ENCODE results near the gene PLGRKT.
"Not testable (repeated sequence)": the region's sequence is repeated elsewhere in the genome, so short reads cannot be mapped to it uniquely, and the experiment has no call there.

PLGRKT gene

DNA sequence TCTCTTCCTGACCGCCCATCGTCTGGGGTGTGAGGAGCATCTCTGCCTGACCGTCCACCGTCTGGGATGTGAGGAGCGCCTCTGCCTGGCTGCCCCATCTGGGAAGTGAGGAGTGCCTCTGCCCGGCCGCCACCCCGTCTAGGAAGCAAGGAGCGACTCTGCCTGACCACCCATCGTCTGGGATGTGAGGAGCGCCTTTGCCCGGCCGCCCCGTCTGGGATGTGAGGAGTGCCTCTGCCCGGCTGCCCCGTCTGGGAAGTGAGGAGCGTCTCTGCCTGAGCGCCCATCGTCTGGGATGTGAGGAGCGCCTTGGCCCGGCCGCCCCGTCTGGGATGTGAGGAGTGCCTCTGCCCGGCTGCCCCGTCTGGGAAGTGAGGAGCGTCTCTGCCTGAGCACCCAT, 4.4 kb downstream of the PLGRKT start:
- H3K27me3 Mint-ChIP-seq; H3K27ac Mint-ChIP-seq; H3K4me3 Mint-ChIP-seq; intact Hi-C loops (cut with micrococcal nuclease): not testable (repeated sequence)
- Mint-ChIP-seq H3K36me3 (ENCODE audit: low read depth) (peaks cover 89% of the 10 kb centered on the region), H3K4me1 (ENCODE audit: low read depth) (peaks cover 22% of the 10 kb centered on the region), H3K9me3 (peaks cover 15% of the 10 kb centered on the region)

DNA sequence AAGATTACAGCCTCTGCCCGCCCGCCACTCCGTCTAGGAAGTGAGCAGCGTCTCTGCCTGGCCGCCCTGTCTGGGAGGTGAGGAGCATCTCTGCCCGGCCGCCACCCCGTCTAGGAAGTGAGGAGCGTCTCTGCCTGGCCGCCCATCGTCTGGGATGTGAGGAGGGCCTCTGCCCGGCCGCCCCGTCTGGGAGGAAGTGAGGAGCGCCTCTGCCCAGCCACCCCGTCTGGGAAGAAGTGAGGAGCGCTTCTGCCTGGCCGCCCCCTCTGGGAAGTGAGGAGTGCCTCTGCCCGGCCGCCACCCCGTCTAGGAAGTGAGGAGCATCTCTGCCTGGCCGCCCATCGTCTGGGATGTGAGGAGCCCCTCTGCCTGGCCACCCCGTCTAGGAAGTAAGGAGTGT, 4.8 kb downstream of the PLGRKT start:
- peaks cover 89% of the 10 kb centered on the region for H3K36me3 Mint-ChIP-seq (ENCODE audit: low read depth)
- intact Hi-C loops (cut with micrococcal nuclease); H3K27ac Mint-ChIP-seq; H3K27me3 Mint-ChIP-seq; H3K4me3 Mint-ChIP-seq: not testable (repeated sequence)
- peaks cover 15% of the 10 kb centered on the region for H3K9me3 Mint-ChIP-seq
- peaks cover 22% of the 10 kb centered on the region for H3K4me1 Mint-ChIP-seq (ENCODE audit: low read depth)

DNA sequence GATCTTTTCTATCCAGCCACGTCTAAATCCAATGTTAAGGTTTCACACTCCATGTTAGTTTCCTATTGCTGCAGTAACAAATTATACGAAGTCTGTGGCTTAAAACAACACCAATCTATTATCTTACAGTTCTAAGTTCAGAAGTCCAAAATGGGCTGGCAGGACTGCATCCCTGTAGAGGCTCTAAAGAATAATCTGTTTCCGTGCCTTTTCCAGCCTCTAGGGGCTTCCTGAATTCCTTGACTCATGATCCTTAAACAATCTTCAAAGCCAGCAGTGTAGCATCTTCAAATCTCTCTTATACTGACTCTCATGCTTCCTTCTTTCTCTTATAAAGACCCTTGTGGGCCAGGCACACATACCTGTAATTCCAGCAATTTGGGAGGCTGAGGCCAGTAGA, 6.8 kb downstream of the PLGRKT start:
- Mint-ChIP-seq H3K27me3 (no peaks in the 10 kb centered on the region), H3K4me3 (no peak overlapping the region), H3K9me3 (peaks cover 15% of the 10 kb centered on the region), H3K27ac (no peak overlapping the region), H3K4me1 (ENCODE audit: low read depth) (peaks cover 12% of the 10 kb centered on the region), H3K36me3 (ENCODE audit: low read depth) (peaks cover 82% of the 10 kb centered on the region)
- intact Hi-C loops (cut with micrococcal nuclease) = no loop called here

DNA sequence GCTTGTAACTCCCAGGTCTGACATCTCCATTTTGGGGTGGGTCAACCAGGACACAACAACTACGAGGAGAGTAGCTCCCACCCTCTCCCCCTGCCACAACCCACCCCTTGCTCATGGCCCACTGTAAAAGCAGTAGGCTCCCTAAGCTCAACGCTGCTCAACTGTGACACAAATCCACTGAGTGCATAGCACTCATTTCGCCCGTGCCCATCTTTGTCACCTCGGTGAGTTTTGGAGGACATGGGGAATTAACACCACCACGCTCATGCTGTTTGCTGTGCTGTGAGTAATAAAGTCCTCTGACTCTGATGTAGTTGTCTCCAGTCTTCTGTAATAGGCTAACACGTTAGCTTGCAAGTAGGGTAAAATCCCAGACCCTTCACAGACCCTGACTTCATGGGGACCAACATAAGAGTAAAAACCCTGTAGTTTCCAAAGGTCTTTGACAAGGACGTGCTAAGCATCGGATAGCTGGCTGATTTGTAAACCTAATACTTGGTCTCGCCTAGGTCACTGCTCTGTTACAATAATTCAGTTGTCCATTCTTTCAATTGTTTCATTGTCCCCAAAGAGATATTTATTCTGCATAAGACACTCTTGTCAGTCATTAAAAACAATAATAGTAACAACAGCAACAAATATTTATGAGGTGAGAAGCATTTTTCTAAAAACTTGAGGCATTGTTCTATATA, 7.7 kb downstream of the PLGRKT start:
- intact Hi-C loops (cut with micrococcal nuclease) = loop anchor here (5.0 kb wide), 1 partner anchor 243 kb away; the partner anchor contains the start of gene INSL6
- peaks cover 14% of the 10 kb centered on the region for H3K9me3 Mint-ChIP-seq
- H3K27me3 Mint-ChIP-seq = no peaks in the 10 kb centered on the region
- peaks cover 12% of the 10 kb centered on the region for H3K4me1 Mint-ChIP-seq (ENCODE audit: low read depth)
- H3K27ac Mint-ChIP-seq = no peak overlapping the region
- H3K4me3 Mint-ChIP-seq = no peak overlapping the region
- peaks cover 73% of the 10 kb centered on the region for H3K36me3 Mint-ChIP-seq (ENCODE audit: low read depth)

DNA sequence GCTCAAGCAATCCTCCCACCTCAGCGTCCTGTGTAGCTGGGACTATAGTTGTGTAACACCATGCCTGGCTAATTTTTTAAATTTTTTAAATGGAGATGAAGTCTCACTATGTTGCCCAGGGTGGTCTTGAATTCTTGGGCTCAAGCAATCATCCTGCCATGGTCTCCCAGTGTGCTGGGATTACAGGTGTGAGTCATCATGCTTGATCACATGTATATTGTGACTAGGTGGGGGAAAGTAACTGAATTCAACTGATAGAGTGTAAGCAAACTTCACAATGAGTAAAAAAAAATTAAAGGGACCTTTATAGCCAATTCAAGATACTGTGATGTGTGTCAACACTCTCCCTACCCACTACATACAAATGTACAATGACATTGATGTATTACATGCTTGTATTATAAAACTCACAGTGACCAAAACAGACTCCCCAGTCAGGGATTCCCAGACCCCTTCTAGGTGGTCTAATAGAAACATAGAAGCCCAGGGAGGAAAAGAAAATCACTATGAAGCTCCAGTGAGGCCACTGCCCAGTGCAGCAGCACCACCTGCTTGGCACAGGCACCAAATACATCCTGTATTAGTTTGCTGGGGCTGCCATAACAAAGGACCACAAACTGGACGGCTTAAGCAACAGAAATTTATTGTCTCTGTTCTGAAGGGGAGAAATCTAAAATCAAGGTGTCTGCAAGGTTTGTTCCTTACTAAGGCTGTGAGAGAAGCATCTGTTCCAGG, 8.8 kb downstream of the PLGRKT start:
- peaks cover 6% of the 10 kb centered on the region for H3K9me3 Mint-ChIP-seq
- H3K27me3 Mint-ChIP-seq = no peaks in the 10 kb centered on the region
- no peak overlapping the region for H3K27ac Mint-ChIP-seq
- peaks cover 62% of the 10 kb centered on the region for H3K36me3 Mint-ChIP-seq (ENCODE audit: low read depth)
- H3K4me3 Mint-ChIP-seq = no peak overlapping the region
- H3K4me1 Mint-ChIP-seq (ENCODE audit: low read depth) = peaks cover 12% of the 10 kb centered on the region
- intact Hi-C loops (cut with micrococcal nuclease) = loop anchor here (5.0 kb wide), 1 partner anchor 242 kb away; the partner anchor contains the start of gene INSL6

DNA sequence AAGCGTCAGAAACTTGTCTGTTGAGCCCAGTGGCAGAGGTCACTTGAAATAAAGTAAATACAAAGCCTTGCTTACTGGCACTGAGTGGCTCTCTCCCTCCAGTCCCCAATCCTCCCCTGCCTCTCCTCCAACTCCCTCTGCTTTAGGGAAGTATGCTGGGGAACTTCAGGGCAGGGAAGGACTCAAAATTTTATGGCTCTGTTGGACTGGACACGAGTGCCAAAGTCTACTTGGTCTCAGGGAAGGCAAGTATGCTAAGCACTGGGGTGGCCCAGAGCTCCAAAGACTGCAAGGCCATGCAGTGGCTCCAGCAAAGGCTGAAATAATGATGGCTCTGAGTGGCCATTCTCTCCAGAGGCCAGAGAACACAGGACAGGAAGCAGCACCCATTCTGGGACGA, 9.6 kb downstream of the PLGRKT start:
- H3K27me3 Mint-ChIP-seq = no peaks in the 10 kb centered on the region
- H3K4me1 Mint-ChIP-seq (ENCODE audit: low read depth) = peaks cover 12% of the 10 kb centered on the region
- H3K4me3 Mint-ChIP-seq = no peak overlapping the region
- peaks cover 2% of the 10 kb centered on the region for H3K9me3 Mint-ChIP-seq
- H3K36me3 Mint-ChIP-seq (ENCODE audit: low read depth) = peaks cover 54% of the 10 kb centered on the region
- intact Hi-C loops (cut with micrococcal nuclease) = loop anchor here (5.0 kb wide), 1 partner anchor 241 kb away; the partner anchor contains the start of gene INSL6
- no peak overlapping the region for H3K27ac Mint-ChIP-seq

DNA sequence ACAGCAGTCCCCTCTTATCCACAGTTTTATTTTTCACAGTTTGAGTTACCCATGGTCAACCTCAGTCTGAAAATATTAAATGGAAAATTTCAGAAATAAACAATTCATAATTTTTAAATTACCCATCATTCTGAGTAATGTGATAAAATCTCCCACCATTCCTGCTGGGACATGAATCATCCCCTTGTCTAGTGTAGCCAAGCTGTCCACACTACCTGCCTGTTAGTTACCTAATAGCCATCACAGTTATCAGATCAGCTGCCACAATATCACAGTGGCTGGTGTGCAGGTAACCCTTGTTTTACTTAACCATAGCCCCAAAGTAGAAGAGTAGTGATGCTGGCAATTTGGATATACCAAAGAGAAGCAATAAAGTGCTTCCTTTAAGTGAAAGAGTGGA, 10.7 kb downstream of the PLGRKT start:
- Mint-ChIP-seq H3K4me3 (no peak overlapping the region), H3K27me3 (no peaks in the 10 kb centered on the region), H3K4me1 (ENCODE audit: low read depth) (peaks cover 12% of the 10 kb centered on the region), H3K9me3 (no peaks in the 10 kb centered on the region), H3K36me3 (ENCODE audit: low read depth) (peaks cover 43% of the 10 kb centered on the region), H3K27ac (no peak overlapping the region)
- intact Hi-C loops (cut with micrococcal nuclease) = loop anchor here (5.0 kb wide), 1 partner anchor 240 kb away; the partner anchor contains the start of gene INSL6

DNA sequence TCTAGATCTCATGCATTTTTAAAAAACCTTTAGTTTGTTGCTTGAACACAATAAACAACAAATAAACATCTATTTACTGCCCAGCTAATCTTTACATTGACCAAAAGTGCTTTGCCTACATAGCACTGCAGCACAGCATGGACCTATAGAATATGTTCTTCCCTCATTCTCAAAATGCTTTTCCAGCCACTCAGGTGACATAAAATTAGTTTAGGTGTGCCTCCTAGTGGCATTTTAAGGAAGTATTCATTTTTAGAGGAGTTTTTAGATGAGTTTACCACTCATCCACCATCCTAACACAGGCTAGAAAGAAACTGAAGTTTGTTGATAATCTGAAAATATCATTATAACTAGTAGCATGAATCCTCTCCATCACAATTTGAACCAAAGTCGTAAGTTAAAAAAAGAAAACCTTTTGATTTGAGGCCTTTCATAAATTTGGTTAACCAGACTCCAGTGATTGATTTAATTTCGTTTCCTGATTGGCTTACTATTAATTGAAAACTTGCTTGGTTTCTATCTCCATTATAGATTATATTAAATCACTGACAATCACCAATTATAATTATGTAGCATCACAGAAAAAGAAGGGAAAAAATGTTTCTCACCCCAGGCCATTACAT, 12.6 kb downstream of the PLGRKT start:
- Mint-ChIP-seq H3K4me3 (no peak overlapping the region), H3K4me1 (ENCODE audit: low read depth) (peaks cover 23% of the 10 kb centered on the region), H3K9me3 (no peaks in the 10 kb centered on the region), H3K27me3 (no peaks in the 10 kb centered on the region), H3K27ac (no peak overlapping the region), H3K36me3 (ENCODE audit: low read depth) (peaks cover 26% of the 10 kb centered on the region)
- intact Hi-C loops (cut with micrococcal nuclease) = loop anchor here (5.0 kb wide), 1 partner anchor 238 kb away; the partner anchor contains the start of gene INSL6

DNA sequence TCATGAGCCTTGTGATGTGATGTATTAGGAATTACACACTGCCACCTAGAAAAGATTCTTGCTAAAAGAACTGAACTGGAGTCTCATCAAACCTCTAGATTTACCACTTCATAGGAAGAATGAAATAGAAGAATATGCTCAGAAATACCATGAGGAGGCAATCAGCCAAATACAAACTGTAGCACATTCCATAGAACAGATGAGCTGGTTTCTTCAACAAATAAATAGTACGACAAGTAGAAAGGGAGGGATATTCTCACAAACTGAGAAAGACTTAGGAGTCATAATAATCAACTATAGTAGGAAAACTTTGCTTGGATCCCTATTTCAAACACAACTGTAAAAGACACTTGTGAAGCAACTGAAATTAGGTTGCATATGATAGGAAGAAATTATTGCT, 15.4 kb downstream of the PLGRKT start:
- Mint-ChIP-seq H3K27me3 (no peaks in the 10 kb centered on the region), H3K4me3 (no peak overlapping the region), H3K9me3 (peaks cover 16% of the 10 kb centered on the region), H3K4me1 (ENCODE audit: low read depth) (peaks cover 15% of the 10 kb centered on the region), H3K27ac (no peak overlapping the region), H3K36me3 (ENCODE audit: low read depth) (peaks cover 30% of the 10 kb centered on the region)
- intact Hi-C loops (cut with micrococcal nuclease) = no loop called here

DNA sequence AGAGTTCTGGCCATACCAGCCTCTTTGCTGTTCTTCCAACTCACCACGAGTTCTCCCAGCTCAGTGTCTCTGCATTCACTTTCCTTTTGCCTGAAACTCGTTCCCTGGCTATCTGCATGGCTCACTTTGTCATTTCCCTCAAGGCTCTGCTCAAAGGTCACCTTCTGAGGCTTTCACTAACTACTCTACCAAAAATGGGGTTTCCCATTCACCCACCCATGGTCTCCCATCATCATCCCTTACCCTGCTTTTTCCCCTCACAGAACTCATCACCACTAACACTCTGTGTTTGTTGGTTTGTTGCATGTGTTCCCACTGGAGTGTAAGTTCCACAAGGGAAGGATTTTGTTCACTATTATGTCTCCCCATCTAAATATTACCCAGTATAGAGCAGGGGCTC, 16.6 kb downstream of the PLGRKT start:
- intact Hi-C loops (cut with micrococcal nuclease) = no loop called here
- Mint-ChIP-seq H3K4me1 (ENCODE audit: low read depth) (peaks cover 15% of the 10 kb centered on the region), H3K36me3 (ENCODE audit: low read depth) (peaks cover 22% of the 10 kb centered on the region), H3K4me3 (no peak overlapping the region), H3K9me3 (peaks cover 16% of the 10 kb centered on the region), H3K27ac (no peak overlapping the region), H3K27me3 (no peaks in the 10 kb centered on the region)

DNA sequence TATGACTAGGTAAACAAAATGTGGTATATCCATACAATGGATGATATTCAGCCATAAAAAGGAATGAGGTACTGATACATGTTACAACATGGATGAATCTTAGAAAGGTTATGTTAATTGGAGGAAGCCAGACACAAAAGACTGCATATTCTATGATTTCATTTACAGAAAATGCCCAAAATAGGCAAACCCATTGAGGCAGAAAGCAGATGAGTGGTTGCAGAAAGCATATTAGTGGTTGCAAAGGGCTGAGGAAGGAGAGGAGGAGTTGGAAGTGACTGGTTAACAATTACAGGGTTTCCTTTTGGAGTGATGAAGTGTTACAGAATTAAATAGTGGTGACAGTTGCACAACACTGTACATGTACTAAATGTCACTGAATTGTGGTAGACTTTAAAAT, 17.7 kb downstream of the PLGRKT start:
- H3K4me1 Mint-ChIP-seq (ENCODE audit: low read depth) = peaks cover 15% of the 10 kb centered on the region
- no peak overlapping the region for H3K27ac Mint-ChIP-seq
- H3K27me3 Mint-ChIP-seq = no peaks in the 10 kb centered on the region
- H3K4me3 Mint-ChIP-seq = no peak overlapping the region
- H3K9me3 Mint-ChIP-seq = peaks cover 16% of the 10 kb centered on the region
- intact Hi-C loops (cut with micrococcal nuclease) = no loop called here
- H3K36me3 Mint-ChIP-seq (ENCODE audit: low read depth) = peaks cover 23% of the 10 kb centered on the region

DNA sequence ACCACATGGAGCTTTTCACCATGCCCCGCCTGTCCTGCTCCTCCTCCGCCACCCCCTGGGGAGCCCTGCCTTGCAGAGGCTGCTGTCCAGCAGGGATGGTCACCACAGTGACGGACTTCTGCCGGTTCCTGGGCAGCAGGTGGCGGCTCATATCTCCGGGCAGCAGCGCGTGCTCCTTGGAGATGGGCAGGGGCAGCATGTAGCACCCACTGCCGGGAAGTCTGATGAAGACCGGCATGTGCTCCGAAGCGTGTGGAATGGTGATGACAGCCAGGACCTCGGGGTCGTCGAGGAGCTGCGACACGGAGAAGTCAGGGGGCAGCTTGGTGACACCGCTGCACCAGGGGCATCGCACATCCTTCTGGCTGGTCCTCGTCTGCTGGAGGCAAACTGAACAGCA, 19.2 kb downstream of the PLGRKT start:
- H3K36me3 Mint-ChIP-seq (ENCODE audit: low read depth) = peaks cover 38% of the 10 kb centered on the region
- H3K4me1 Mint-ChIP-seq (ENCODE audit: low read depth) = peaks cover 15% of the 10 kb centered on the region
- no peaks in the 10 kb centered on the region for H3K27me3 Mint-ChIP-seq
- peaks cover 25% of the 10 kb centered on the region for H3K9me3 Mint-ChIP-seq
- no peak overlapping the region for H3K27ac Mint-ChIP-seq
- intact Hi-C loops (cut with micrococcal nuclease) = no loop called here
- no peak overlapping the region for H3K4me3 Mint-ChIP-seq

DNA sequence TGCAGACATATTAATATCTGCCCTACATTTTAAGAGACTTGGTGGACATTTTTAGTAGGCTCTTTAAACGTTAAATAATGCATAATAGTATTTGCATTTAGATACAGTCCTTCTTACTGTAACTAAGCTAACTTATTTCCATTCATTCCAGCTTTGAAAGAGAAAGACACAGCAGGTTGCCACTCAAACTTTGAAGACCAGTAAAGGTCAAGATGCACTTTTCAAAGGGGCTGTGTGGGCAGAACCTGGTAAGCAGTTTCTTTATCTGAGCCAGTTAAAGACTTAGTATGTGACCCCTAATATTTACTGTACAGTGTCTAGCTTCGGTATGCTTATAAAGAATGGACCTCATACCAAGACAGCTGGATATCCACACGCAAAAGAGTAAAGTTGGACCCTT, 20.8 kb downstream of the PLGRKT start:
- peaks cover 15% of the 10 kb centered on the region for H3K4me1 Mint-ChIP-seq (ENCODE audit: low read depth)
- intact Hi-C loops (cut with micrococcal nuclease) = no loop called here
- no peaks in the 10 kb centered on the region for H3K27me3 Mint-ChIP-seq
- no peak overlapping the region for H3K27ac Mint-ChIP-seq
- peaks cover 47% of the 10 kb centered on the region for H3K36me3 Mint-ChIP-seq (ENCODE audit: low read depth)
- peaks cover 32% of the 10 kb centered on the region for H3K9me3 Mint-ChIP-seq
- H3K4me3 Mint-ChIP-seq = no peak overlapping the region

DNA sequence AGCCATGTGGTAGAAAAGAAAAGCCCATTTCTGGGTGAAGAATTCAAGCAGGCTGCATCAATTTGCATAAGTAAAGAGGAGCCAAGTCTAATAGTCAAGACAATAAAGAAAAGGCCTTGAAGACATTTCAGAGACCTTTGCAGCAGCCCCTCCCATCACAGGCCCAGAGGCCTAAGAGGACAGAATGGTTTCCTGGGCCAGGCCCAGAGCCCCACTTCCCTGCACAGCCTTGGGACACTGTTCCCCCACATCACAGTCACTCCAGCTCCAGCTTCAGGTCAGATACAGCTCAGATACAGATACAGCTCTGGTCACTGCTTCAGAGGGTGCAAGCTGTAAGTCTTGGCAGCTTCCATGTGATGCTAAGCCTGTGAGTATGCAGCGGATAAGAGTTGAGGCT, 29.1 kb downstream of the PLGRKT start:
- intact Hi-C loops (cut with micrococcal nuclease) = no loop called here
- H3K4me3 Mint-ChIP-seq = no peak overlapping the region
- peaks cover 47% of the 10 kb centered on the region for H3K36me3 Mint-ChIP-seq (ENCODE audit: low read depth)
- no peaks in the 10 kb centered on the region for H3K27me3 Mint-ChIP-seq
- H3K4me1 Mint-ChIP-seq (ENCODE audit: low read depth) = no peaks in the 10 kb centered on the region
- peaks cover 46% of the 10 kb centered on the region for H3K9me3 Mint-ChIP-seq
- H3K27ac Mint-ChIP-seq = no peak overlapping the region
